GM18507 (cell line): Measurements from ENCODE around the gene ACBD7.

Experiments
- DNase-seq: peaks from one replicate; pipeline ENCODE4 v3.0.0; 2011; ENCODE audit warnings: low read depth; ENCODE audit not compliant: insufficient read length; ENCODE audit errors: extremely low spot score
- FAIRE-seq: peaks from 2 replicates; lab custom pipeline; 2011; peaks lifted over from hg19 to GRCh38; lab: Jason Lieb, UNC

ACBD7 gene

DNA sequence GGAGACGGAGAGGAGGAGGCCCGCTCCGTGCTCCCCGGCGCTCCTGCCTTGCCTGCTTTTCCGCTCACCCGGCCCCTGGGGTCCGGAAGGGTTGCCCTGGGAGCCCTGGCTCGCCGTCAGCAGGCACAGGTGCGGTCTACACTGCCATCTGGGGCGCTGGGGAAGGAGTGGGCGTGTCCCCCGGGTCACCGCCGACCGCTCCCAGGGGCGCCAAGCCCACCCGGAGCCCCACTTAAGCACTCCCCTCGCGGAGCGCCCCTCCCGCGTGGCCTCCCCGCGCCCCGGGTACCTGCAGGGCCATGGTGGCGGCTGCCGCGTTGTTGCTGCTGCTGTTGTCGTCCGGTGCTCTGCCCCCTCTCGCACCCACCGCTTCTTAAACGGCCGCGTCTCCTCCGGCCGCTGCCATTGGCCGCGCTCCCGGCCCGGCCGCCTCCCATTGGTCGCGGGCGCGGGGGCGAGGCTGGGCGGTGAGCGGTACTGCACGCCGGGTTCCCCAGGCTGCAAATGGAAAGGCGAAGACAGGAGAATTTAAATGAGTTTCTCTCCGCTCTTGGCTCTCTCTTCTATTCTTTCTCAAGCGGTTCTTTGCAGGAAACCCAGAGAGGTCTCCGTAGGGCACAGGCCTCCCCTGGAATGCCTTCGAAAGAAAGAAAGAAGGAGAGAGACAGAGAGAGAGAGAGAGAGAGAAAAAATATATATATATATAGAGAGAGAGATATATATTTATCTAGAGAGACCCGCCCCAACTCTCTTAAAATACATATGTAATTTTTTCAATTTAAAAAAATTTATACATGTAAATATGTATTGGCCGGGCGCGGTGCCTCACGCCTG, at the start of gene ACBD7:
Gene ACBD7 (minus strand): TSS at position 349 of the 834 bp plus-strand sequence. CDS start 48 bp downstream, at position 301.
- FAIRE-seq (peak; percentile 88), DNase-seq (peak; percentile 93)

DNA sequence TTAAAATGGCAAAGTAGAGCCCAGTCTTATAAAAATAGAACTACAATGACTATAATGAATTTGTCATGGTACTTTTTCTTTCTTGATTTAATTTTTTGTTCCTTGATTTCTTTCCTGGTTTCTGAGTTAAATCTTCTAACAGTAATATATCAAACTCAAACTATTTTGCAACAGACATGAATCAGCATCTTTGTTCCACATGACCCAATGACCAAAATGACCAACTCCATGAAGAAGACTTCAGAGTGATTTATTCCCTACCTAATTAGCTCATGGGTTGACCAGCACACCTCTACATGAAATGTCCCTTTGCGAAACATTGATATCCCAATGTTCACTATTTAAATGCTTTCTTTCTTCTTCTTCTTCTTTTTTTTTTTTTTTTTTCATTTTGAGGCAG, 49.1 kb upstream of the ACBD7 start:
- no peak for FAIRE-seq
- DNase-seq = no peak

DNA sequence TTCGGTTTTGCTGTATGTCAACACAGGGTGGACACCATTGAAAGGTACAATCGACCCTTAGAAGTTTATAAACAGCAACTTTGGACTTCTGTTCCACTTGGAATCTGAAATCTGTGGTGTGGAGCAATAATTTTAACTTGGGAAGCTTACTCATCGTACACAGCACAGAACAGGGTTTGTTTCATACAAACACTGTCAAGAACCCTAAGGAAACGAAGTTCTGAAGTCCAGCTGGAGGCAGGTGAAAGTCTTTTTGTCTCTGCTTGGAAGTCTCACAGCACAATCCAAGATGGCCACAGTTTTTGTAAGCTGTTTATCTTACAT, 48.4 kb upstream of the ACBD7 start:
- DNase-seq (no peak), FAIRE-seq (no peak)

DNA sequence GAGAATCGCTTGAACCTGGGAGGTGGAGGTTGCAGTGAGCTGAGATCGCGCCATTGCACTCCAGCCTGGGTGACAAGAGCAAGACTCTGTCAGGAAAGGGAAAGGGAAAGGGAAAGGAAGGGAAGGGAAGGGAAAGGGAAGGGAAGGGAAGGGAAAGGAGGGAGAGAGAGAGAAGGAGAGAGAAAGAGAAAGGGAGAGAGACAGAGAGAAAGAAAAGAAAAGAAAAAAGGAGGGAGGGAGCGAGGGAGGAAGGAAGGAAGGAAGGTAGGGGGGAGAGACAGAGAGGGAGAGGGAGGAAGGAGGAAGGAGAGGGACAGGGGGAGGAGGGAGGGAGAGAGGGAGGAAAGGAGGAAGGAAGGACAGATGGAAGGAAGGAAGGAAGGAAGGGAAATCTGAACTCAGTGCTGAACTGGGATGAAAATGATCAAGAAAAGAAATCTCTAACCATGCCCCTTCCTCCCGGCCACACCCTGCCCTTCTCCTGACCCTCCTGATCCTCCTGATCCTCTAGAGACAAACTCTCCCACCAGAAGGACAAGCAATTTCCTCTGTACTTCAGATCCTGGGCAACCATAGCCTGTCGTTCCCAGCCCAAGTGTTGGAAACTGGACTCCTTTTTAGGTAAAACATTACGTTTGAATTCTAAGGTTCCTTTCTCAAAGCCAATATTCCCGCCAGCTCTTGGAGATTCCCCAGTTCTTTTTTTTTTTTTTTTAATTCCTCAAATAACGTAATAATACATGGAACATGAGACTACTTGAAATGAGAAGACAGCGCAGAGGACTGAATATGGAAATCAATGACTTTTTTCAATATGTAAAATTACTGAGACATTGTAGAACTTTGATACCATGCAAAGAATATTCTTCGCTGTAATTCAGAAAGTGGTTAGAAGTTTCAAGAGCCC, 47.8 kb upstream of the ACBD7 start:
- DNase-seq = no peak
- FAIRE-seq = no peak

DNA sequence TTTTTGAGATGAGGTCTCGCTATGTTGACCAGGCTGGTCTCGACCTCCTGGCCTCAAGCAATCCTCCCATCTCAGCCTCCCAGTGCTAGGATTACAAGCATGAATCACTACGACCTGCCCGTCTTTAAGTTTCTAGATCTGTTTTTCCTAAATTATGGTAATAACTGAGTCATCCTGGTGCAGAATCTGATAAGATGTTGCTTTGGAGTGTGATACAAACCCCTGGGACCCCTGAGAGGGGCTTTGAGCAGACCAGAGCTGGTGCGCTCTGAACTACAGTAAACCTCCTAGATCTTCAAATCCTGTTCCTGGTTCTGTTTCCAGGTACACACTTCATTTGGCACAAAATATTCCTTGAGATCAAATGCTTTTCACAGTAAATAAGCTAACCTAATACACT, 42.8 kb upstream of the ACBD7 start:
- DNase-seq (no peak), FAIRE-seq (no peak)

DNA sequence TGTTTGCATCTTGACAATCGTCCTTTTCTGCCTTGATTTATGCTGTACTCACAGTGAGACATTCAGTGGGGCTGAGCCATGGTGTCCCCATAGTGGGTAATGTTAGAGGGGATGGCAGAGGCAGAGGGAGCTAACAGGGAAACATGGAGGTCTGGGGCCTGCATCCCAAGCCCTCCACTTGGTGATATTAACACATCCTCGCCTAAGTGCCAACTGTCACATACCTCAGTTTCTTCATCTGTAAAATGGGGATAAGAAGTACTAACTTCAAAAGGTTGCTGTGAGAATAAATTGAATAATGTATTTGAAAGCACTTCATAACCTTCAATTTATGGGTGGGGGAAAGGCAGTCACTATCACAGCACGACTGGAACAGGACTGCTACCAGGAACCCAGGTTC, 36.3 kb upstream of the ACBD7 start:
- FAIRE-seq = no peak
- DNase-seq = no peak

DNA sequence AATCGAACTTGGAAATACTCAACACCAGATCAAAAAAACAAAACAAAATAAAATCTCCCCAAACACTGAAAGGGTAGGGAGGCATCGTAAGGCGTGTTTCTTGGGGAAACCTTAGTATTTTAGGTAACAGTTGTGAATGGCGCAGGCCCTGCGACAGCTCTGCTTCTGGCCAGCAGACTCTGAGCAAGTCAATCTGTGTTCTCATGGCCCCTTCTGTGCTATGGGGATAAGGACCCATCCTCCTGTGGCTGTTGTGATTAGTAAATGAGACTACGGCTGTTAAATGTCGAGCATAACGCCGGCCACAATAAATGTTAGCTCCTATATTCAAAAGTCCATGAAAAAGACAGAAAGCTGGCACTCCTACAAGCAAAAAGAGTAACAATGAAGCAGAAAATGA, 35.6 kb upstream of the ACBD7 start:
- FAIRE-seq (no peak), DNase-seq (no peak)

DNA sequence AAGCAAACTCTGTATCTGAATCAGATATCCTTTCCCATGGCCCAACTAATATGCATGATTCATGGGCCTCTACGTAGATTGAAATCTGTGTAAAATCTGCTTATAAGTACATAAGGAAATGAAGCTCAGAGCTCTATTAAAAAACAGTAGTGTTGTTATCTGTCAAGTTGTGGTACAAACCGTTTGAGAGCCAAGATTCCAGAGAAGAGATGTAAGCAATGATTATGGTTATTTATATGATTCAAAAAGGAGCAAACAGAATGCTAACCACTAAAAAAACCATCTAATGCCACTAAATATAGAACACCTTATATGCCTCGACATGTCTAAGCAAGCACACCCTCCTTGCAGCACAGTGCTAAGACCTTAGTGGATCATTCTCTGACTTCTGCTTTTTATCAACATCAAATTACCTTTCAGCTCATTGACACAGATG, 35.2 kb upstream of the ACBD7 start:
- no peak for DNase-seq
- FAIRE-seq = peak; percentile 51

DNA sequence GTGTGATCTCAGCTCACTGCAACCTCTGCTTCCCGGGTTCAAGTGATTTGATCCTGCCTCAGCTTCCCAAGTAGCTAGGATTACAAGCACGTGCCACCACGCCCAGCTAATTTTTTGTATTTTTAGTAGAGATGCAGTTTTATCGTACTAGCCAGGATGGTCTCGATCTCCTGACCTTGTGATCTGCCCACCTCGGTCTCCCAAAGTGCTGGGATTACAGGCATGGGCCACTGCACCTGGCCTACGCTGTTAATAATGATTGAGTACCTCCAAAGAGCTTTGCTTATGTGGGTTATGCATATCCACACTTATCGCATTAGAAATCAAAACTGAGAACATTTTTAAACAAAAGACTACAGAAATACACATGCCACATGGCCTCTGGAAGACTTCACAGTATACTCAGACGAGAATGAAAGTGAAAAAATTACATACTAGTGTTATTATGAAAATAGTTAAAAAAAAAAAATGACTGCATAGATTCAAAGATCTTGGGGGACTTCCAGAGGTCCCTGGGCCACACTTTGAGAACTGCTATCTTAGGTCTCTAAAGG, 34.0 kb upstream of the ACBD7 start:
- DNase-seq (peak; percentile 28), FAIRE-seq (peak; percentile 59)

DNA sequence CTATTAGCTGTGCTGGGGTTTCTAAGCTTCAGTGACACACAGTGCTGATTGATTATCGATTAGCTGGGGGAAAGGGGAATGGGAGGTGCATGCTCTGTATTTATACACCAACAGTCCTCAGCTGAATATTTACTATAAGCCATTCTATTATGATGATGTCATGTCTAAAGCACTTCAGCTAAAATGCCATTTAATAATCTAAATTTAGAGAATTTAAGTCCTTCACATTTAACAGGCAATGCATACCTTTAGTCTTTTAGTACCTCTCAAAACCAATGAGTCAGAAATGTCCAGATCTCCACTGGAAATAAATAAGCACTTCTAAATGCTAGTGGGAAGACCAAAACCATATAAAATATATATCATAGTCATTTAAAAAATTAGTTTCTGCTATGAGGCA, 33.1 kb upstream of the ACBD7 start:
- DNase-seq = no peak

DNA sequence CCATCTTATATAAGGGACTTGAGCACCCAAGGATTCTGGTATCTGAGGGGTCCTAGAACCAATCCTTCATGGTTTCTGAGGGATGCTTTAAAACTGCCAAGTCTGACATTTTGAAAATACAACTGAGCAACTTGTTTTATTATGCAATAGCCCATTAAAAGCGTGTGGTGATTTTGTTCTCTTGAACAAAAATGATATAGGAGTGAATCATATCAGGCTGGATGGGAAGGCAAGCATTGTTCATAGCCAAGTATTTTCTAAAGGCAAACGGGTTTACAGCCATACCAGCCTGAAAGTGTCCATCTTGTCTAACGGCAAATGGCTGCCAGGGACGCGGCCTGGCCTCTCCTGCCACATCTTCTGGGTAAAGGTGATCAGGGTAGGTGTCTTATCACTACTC, 31.9 kb upstream of the ACBD7 start:
- FAIRE-seq (no peak), DNase-seq (no peak)

More for the DNA sequence above, 33.1 kb upstream of the ACBD7 start:
- no peak for FAIRE-seq

DNA sequence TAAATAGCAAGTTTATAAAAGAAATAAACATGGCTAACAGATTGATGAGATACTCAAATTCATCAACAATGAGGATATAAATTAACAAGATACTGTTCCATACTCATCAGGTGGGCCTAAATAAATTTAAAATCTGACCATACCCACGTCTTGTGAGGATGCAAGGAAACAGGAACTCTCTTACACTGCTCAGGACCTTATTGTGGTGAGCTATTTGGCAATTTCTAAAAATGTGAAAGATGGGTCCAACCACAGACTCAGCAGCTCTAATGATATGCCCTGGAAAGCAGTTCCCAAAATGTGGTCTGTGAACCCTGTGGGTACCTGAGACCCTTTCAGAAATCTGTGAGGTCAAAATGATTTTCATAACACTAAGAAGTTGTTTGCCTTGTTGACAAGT, 30.0 kb upstream of the ACBD7 start:
- DNase-seq (no peak), FAIRE-seq (no peak)

DNA sequence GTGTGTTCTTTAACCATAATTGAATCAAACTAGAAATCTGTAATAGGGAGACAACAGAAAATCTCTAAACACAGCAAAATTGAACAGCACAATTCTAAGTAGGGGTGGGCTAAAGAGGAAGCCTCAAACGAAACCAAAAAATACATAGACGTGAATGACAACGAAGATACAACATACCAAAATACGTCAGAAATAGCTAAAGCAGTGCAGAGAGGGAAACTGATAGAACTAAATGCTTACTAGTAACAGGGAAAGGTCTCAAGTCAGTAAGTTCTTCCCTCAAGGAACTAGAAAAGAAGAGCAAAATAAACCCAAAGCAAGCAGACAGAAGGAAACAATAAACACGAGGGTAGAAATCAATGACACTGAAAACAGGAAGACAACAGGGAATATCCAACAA, 27.6 kb upstream of the ACBD7 start:
- DNase-seq (no peak), FAIRE-seq (no peak)

DNA sequence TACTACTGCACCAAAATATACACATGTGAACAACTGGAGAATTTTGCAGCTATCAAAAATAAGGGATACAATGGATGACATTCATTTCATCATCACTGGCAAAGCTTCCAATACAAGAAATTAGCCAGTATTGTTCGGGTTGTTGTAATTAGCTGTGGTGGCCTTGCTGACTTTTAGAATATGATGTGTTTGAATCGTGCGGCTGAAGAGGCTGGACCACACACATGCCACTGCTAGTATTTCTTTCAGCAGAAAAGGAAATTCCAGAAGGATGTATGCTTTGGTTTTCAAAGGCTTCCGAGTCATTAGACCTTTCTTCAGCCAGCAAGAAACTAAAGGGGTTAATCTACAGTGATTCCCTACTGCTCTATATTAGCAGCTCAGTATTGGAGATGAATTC, 25.2 kb upstream of the ACBD7 start:
- DNase-seq = no peak
- no peak for FAIRE-seq

DNA sequence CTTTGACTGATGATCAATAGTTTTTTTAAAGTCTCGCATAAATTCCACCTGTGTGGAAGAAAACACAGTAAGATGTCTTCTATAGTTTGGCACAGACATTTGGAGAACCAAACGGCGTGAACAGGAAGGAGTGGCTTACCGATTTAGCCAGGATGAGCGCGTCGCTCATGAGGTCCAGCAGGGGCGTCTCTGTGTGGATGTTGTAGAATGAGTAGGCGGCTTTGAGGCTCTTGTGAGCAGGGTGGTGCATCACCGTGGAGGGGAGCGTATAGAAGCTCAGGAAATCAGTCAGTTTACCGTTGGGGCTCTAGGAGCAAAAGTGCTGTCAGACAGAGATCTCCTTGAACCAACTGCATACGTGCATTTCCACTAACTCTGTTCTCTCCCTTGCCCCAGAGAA, 24.1 kb upstream of the ACBD7 start:
- DNase-seq = no peak
- FAIRE-seq = no peak

DNA sequence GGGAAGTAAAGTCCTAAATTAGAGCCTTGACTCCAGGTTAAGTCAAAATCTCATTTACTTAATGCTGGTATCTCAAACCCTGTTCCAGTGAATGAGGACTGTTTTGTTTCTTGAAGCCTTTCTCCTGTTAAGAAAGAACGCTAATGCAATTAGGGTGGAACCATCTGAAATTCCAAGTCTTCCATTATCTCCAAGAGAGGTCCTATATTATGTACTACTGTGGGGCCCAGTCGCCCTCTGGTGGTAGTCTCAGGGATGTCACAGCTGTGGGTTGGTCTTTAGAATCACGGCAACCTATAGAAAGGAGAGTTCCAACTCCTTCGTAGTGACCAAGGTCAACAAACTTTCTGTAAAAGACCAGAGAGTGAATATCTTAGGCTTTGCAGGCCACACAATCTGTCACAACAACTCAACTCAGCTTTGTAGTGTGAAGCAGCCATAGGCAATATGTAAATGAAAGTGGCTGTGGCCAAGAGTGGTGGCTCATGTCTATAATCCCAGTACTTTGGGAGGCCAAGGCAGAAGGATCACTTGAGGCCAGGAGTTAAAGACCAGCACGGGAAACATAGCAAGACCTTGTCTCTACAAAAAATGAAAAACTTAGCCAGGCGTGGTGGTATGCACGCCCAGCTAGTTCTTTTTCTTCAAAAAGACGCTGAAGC, 17.9 kb upstream of the ACBD7 start:
- peak; percentile 79 for FAIRE-seq
- no peak for DNase-seq

DNA sequence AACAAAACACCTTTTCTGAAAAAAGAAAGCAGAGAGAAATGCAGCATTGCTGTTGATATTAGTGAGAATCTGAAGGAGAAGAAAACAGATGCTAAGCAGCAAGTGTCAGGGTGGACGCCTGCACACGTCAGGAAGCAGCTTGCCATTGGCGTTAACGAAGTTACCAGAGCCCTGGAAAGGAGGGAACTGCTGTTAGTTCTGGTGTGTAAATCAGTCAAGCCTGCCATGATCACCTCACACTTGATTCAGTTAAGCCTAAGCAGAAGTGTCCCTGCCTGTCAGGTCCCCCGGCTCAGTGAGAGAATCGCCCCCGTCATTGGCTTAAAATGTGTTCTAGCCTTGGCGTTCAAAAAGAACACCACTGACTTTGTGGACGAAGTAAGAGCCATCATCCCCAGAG, 14.9 kb upstream of the ACBD7 start:
- DNase-seq = no peak
- no peak for FAIRE-seq

DNA sequence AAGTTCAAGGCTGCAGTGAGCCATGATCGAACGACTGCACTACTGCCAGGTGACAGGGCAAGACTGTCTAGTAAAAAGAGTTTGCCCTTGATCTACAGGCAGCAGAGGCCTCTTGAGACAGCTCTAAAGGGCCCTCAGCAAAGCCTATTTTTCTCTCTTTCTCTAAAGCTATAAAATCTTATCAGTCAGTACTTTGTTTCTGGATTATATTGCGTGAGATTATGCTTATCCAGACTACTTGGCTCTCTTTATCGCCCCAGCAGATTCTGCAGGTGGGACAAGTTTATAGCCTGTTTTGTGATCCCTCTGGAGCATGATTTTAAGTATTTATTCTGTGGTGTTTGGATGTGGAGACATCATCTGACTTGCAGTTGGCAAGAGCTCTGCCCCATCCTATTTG, 11.3 kb upstream of the ACBD7 start:
- no peak for DNase-seq
- FAIRE-seq = no peak

DNA sequence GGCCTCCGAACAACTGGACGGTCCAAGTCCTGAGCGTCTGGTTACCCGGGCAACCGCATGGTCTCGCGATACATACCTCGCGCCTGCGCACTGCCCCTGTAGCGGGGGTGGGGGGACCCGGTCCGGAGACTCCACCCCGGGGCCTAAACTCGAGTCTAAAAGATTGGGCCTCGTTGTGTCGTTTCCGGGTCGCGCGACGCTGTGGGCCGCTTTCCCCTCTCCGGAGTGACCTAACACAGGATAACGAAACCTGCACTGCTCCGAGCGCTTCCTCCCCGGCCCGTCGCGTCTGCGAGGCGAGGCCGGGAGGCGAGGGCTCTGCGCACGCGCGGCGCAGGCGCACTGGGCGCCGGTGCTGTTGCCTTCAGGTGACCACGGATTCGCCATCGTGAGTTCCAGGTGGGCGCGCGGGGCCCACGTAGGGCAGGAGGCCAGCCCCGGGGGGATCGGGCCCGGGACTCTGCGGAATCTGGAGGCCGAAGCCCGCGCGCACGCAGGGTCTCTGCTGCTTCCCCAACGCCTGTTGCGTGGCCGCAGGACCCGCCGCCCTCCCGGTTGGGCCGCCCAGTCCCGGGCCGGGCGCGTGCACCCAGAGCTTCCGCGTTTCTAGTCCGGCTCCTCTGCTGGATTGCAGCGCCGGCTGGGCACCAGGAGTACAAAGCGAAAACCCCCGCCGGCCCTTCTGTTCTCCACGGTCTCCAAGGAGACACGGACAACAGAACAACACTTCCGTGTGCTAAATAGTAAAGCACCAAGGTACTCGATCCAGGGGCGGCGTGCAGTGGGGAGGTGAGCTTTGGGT, 8.6 kb upstream of the ACBD7 start, which contains the start of gene RPP38:
Gene RPP38 (plus strand): TSS at position 345 of the 802 bp plus-strand sequence. CDS start 5,960 bp downstream, outside the sequence.
- DNase-seq = peak; percentile 94
- peak; percentile 95 for FAIRE-seq
